D721Med (cell line): Measurements from ENCODE around the gene SEMA5B.

ENCODE experiments used
- DNase-seq: peaks from one replicate; pipeline ENCODE4 v3.0.0; 2011; ENCODE audit warnings: low spot score; ENCODE audit not compliant: insufficient read length
- FAIRE-seq: peaks from 2 replicates; lab custom pipeline; 2011; peaks lifted over from hg19 to GRCh38; lab: Jason Lieb, UNC
- CTCF ChIP-seq: IDR thresholded peaks from 2 replicates; pipeline ENCODE4 v1.5.1; 2012; ENCODE audit warnings: mild to moderate bottlenecking, control low read depth; ENCODE audit not compliant: insufficient read depth; ENCODE audit errors: missing control alignments

The SEMA5B gene

DNA sequence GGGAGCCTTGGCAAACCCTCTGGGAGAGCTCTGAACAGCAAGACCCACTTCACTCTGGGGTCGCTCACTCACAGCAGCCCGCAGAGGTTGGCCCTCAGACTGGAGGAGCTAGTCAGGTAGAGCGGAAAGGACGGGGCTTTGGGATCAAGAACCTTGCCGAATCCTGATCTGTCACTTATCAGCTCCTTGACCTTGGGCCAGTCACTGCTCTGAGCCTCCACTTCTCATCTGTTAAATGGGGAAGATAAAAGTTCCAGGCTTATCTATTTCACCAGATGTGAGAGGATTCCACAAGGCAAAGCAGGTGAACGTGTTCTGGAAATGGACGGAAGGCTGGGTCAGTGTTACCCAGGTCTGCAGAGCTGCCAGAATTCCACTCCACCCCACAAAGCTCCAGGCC lies 29.4 kb downstream of the SEMA5B start:
- no peak for TF ChIP-seq CTCF
- DNase-seq (no peak), FAIRE-seq (no peak)

DNA sequence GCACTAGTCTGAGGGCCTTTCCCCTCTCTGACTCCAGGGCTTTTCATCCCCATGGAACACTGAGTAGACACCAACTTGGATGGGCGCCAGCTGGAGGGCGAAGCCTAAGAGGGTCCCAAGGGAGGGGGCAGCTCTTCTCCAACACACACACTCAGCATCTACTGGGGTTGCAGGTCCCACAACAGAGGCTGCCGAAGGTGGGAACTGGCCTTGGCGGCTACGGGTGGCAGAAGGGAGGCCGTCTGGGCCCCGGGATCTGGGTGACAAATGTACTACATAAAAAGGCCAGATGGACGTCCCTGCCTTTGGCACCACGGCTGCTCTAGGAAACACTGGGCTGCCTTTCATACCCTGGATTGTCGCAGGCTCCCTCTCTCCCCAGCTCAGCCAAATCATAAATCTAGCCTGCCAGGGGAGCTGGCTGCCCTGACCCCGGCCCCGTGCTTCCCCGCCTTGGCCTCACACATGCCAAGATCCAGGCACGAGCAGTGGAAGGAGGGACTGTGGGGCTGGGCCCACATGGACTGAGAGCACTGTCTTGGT lies 31.5 kb downstream of the SEMA5B start:
- no peak for DNase-seq
- FAIRE-seq: no peak
- TF ChIP-seq CTCF: no peak

DNA sequence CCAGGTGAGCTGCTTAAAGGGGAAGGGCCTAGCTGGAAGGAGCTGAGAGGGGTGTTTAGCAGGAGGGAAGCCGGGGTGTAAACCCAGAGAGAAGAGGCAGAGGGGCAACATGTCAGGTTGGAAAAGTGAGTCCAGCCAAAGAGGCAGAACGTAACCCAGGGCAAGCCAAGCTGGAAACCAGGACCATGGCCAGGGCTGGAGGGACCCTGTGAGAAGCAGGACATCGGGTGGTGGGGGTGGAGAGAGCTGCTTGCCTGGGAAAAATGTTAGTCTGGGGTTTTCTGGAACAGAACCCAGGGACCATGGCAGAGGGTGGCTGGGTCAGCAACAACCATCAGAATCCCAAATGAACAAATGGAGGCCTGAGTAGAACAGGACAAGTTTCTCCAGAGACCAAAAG lies 32.6 kb downstream of the SEMA5B start:
- no peak for TF ChIP-seq CTCF
- FAIRE-seq: no peak

GRCh38 chr3:122993124-122993978 lies 34.2 kb downstream of the SEMA5B start:
- no peak for FAIRE-seq
- no peak for DNase-seq
- no peak for TF ChIP-seq CTCF

More for the DNA sequence above, 32.6 kb downstream of the SEMA5B start:
- DNase-seq: no peak

GRCh38 chr3:122992676-122993075 lies 34.9 kb downstream of the SEMA5B start:
- DNase-seq (no peak), FAIRE-seq (no peak)
- no peak for TF ChIP-seq CTCF

DNA sequence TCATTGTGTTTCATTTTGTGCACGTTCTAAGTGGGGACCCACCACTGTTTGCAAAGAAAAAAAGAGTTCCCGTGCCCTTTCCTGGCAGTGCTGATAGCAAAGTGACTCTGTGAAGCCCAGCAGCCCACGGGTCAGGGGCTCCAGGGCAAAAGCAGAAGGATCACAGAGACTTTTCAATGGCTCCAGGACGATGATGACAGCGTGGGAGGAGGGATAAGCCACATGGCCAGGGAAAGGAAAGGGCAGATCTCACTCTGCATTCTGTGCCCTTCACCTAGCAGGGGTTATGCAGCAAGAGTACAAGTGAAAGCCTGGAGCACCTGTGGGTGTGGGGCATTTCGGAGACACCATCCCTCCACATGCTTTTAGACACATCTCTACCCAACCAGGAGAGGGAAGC lies 35.4 kb downstream of the SEMA5B start:
- no peak for FAIRE-seq
- TF ChIP-seq CTCF: no peak

DNA sequence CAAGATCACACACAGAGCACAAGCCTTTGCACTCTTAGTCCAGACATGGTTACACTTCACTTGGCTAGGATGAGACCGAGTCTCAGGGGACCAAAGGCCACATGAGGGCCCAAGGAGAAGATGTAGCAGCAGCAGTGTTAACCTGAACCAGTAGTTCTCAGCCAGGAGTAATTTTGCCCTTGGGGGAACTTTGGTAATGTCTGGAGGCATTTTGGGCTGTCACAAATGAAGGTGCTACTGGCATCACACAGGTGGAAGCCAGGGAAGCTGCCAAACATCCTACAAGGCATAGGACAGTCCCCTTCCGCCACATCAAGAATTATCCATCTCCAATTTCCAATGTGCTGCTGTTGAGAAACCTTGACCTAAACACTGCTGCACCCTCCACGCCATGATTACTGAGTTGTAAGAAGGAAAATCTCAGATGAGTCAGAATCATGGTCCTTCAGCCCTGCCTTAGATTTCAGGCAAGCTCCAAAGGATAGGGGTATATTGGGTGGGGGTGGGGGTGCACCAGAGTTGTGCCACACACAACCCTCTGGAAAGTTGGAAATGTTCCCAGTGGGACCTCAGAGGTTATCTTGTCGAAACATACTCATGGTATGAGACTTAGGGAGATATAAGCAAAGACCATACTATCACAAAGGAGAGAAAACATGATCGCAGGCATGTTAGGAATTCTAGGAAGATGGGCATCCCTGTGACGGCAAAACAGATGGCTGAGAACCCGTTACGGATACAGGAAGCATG lies 36.2 kb downstream of the SEMA5B start:
- TF ChIP-seq CTCF: no peak
- FAIRE-seq (no peak), DNase-seq (no peak)

More for the DNA sequence above, 35.4 kb downstream of the SEMA5B start:
- DNase-seq: no peak
